Type B pancreatic cell (in vitro differentiated cells): ENCODE data around the gene PPP1R3A. TPM values are rescaled to one million over a fixed set of nuclear protein-coding genes. Genes with fewer than 3 reads are reported as not detected.

Experiments used
- DNase-seq: peaks from one replicate; pipeline ENCODE4 v3.0.0; 2021; ENCODE audit warnings: mixed read lengths; ENCODE audit not compliant: unreplicated experiment; ENCODE audit errors: extremely low spot score
- H3K27ac Mint-ChIP-seq: 2 replicates; pipeline ENCODE4 v1.8.0; 2021; ENCODE audit warnings: mild to moderate bottlenecking, mixed read lengths
- H3K27me3 Mint-ChIP-seq: 2 replicates; pipeline ENCODE4 v1.8.0; 2021; ENCODE audit warnings: mixed read lengths
- H3K36me3 Mint-ChIP-seq: 2 replicates; pipeline ENCODE4 v1.8.0; 2021; ENCODE audit warnings: mixed read lengths
- H3K4me1 Mint-ChIP-seq: one replicate; pipeline ENCODE4 v1.8.0; 2021; ENCODE audit warnings: mixed read lengths; ENCODE audit not compliant: unreplicated experiment
- H3K4me3 Mint-ChIP-seq: 2 replicates; pipeline ENCODE4 v1.8.0; 2021; ENCODE audit warnings: mild to moderate bottlenecking, mixed read lengths
- H3K9me3 Mint-ChIP-seq: 2 replicates; pipeline ENCODE4 v1.8.0; 2021; ENCODE audit warnings: mixed read lengths
- CTCF ChIP-seq: fragments of 200-600 bp; sonication (generic); conservative IDR thresholded peaks from 2 replicates; pipeline ENCODE4 v1.5.0; 2021; ENCODE audit warnings: antibody characterized with exemption, mild to moderate bottlenecking
- total RNA-seq: library from RNA; stranded (reverse); gene quantifications from 2 replicates; pipeline ENCODE4 v1.2.1, GENCODE V29; 2021; ENCODE audit warnings: low replicate concordance

PPP1R3A gene
- total RNA-seq, 1 donor from 2014 or later, result not detected

- Mint-ChIP-seq H3K4me1 (no peaks in the 10 kb centered on the region), H3K27me3 (no peaks in the 10 kb centered on the region), H3K4me3 (no peak overlapping the region), H3K36me3 (no peaks in the 10 kb centered on the region), H3K27ac (no peak overlapping the region), H3K9me3 (no peaks in the 10 kb centered on the region)
- DNase-seq, result no peak
- no peak for TF ChIP-seq CTCF
Measured at GRCh38 chr7:113921363-113921762, 2.6 kb upstream of the PPP1R3A start.

GRCh38 chr7:113917840-113918239, 969 bp downstream of the PPP1R3A start:
- no peak overlapping the region for H3K4me3 Mint-ChIP-seq
- H3K27ac Mint-ChIP-seq, result no peak overlapping the region
- H3K36me3 Mint-ChIP-seq, result no peaks in the 10 kb centered on the region
- no peaks in the 10 kb centered on the region for H3K9me3 Mint-ChIP-seq
- DNase-seq, result no peak
- TF ChIP-seq CTCF, result no peak
- no peaks in the 10 kb centered on the region for H3K4me1 Mint-ChIP-seq
- H3K27me3 Mint-ChIP-seq, result no peaks in the 10 kb centered on the region

GRCh38 chr7:113915956-113916355, 2.9 kb downstream of the PPP1R3A start:
- no peak overlapping the region for H3K4me3 Mint-ChIP-seq
- no peak overlapping the region for H3K27ac Mint-ChIP-seq
- no peaks in the 10 kb centered on the region for H3K36me3 Mint-ChIP-seq
- TF ChIP-seq CTCF, result no peak
- DNase-seq, result no peak
- H3K4me1 Mint-ChIP-seq, result no peaks in the 10 kb centered on the region
- no peaks in the 10 kb centered on the region for H3K27me3 Mint-ChIP-seq
- no peaks in the 10 kb centered on the region for H3K9me3 Mint-ChIP-seq

- H3K36me3 Mint-ChIP-seq, result no peaks in the 10 kb centered on the region
- H3K27me3 Mint-ChIP-seq, result no peaks in the 10 kb centered on the region
- H3K4me3 Mint-ChIP-seq, result no peak overlapping the region
- no peaks in the 10 kb centered on the region for H3K9me3 Mint-ChIP-seq
- H3K4me1 Mint-ChIP-seq, result no peaks in the 10 kb centered on the region
- no peak for DNase-seq
- no peak overlapping the region for H3K27ac Mint-ChIP-seq
- TF ChIP-seq CTCF, result no peak
Measured at GRCh38 chr7:113912876-113913275, 5.9 kb downstream of the PPP1R3A start.

GRCh38 chr7:113907617-113908016, 11.2 kb downstream of the PPP1R3A start:
- no peaks in the 10 kb centered on the region for H3K27me3 Mint-ChIP-seq
- no peaks in the 10 kb centered on the region for H3K4me1 Mint-ChIP-seq
- no peaks in the 10 kb centered on the region for H3K36me3 Mint-ChIP-seq
- TF ChIP-seq CTCF, result no peak
- H3K27ac Mint-ChIP-seq, result no peak overlapping the region
- H3K9me3 Mint-ChIP-seq, result no peaks in the 10 kb centered on the region
- no peak for DNase-seq
- H3K4me3 Mint-ChIP-seq, result no peak overlapping the region

- Mint-ChIP-seq H3K27me3 (no peaks in the 10 kb centered on the region), H3K4me1 (no peaks in the 10 kb centered on the region), H3K9me3 (no peaks in the 10 kb centered on the region), H3K36me3 (no peaks in the 10 kb centered on the region), H3K4me3 (no peak overlapping the region), H3K27ac (no peak overlapping the region)
- no peak for DNase-seq
- TF ChIP-seq CTCF, result no peak
Measured at GRCh38 chr7:113904521-113904920, 14.3 kb downstream of the PPP1R3A start.
